ENCODE results near the gene CACNA1A. TPM values are rescaled to one million over a fixed set of nuclear protein-coding genes. Genes with fewer than 3 reads are reported as not detected.
"Not testable (repeated sequence)": the region's sequence is repeated elsewhere in the genome, so short reads cannot be mapped to it uniquely, and the experiment has no call there.

CACNA1A gene
- total RNA-seq, 2 donors from 2014 or later = 0.34 to 0.37 TPM

DNA sequence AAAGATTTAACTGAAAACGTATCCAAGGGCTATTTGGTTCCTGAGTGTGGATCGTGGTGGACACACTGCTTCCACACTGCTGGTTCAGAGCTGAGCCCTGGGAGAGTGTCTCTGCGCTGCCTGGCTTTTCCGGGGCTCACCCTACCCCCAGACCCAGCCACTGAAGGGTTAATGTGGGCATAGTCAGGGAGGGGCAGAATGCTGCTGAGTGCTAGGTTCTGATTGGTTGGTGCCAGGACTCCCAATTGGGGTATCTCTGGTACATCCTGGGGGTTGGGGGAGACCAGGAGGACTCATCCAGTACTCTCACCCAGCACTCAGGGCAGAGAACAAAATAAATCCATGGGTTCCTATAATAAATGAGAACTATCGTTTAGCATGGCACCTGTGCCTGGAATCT, 142.3 kb downstream of the CACNA1A start:
- Mint-ChIP-seq H3K4me3 (no peak overlapping the region), H3K36me3 (ENCODE audit: insufficient read depth in 2 of 2) (no peaks in the 10 kb centered on the region), H3K4me1 (ENCODE audit: low read depth) (no peaks in the 10 kb centered on the region), H3K27ac (no peak overlapping the region), H3K9me3 (no peaks in the 10 kb centered on the region), H3K27me3 (ENCODE audit: low read depth) (no peaks in the 10 kb centered on the region)
- no peak for ATAC-seq (replicated peaks in 1 of 2)
- no peak for DNase-seq

GRCh38 chr19:13363245-13363644, 143.0 kb downstream of the CACNA1A start:
- H3K27ac Mint-ChIP-seq = no peak overlapping the region
- no peaks in the 10 kb centered on the region for H3K36me3 Mint-ChIP-seq (ENCODE audit: insufficient read depth in 2 of 2)

GRCh38 chr19:13362668-13363067, 143.6 kb downstream of the CACNA1A start:
- DNase-seq (no peak), ATAC-seq (replicated peaks in 1 of 2) (no peak)
- Mint-ChIP-seq H3K9me3 (peaks cover 0 to 3% of the 10 kb centered on the region in 2 donors), H3K4me1 (ENCODE audit: low read depth) (no peaks in the 10 kb centered on the region), H3K4me3 (no peak overlapping the region), H3K27me3 (ENCODE audit: low read depth) (peaks cover 9% of the 10 kb centered on the region), H3K36me3 (ENCODE audit: insufficient read depth in 2 of 2) (no peaks in the 10 kb centered on the region), H3K27ac (no peak overlapping the region)

More at GRCh38 chr19:13363245-13363644, 143.0 kb downstream of the CACNA1A start:
- Mint-ChIP-seq H3K9me3 (peaks cover 0 to 3% of the 10 kb centered on the region in 2 donors), H3K4me3 (no peak overlapping the region), H3K4me1 (ENCODE audit: low read depth) (no peaks in the 10 kb centered on the region), H3K27me3 (ENCODE audit: low read depth) (peaks cover 5% of the 10 kb centered on the region)
- no peak for ATAC-seq (replicated peaks in 1 of 2)
- DNase-seq = no peak

GRCh38 chr19:13361726-13362125, 144.6 kb downstream of the CACNA1A start:
- peaks cover 11% of the 10 kb centered on the region for H3K27me3 Mint-ChIP-seq (ENCODE audit: low read depth)
- not testable (repeated sequence) for DNase-seq; ATAC-seq (replicated peaks in 1 of 2); H3K9me3 Mint-ChIP-seq; H3K36me3 Mint-ChIP-seq (ENCODE audit: insufficient read depth in 2 of 2); H3K27ac Mint-ChIP-seq; H3K4me3 Mint-ChIP-seq; H3K4me1 Mint-ChIP-seq (ENCODE audit: low read depth)

GRCh38 chr19:13356686-13357280, 149.5 kb downstream of the CACNA1A start:
- Mint-ChIP-seq H3K4me3 (no peak overlapping the region), H3K27me3 (ENCODE audit: low read depth) (peaks cover 32% of the 10 kb centered on the region), H3K4me1 (ENCODE audit: low read depth) (no peaks in the 10 kb centered on the region), H3K36me3 (ENCODE audit: insufficient read depth in 2 of 2) (no peaks in the 10 kb centered on the region), H3K27ac (no peak overlapping the region), H3K9me3 (peaks cover 0 to 3% of the 10 kb centered on the region in 2 donors)
- ATAC-seq (replicated peaks in 1 of 2) = no peak
- no peak for DNase-seq

DNA sequence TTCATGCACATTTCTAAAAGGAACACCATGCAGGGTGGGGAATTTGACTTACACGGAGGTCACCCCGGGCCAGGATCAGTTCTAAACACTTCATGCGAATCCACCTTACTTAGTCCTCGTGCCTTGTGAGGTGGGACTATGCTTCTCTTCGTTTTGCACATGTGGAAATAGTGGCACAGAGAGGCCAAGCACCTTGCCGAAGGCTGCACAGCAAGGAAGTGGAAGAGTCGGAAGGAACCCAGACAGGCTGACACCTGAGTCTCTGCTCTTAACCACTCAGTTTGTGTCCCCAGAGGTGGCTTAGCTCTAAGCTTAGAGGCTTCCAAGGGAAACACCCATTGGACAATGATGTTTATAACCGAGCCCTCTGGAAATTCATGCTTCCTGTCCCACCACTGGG, 150.1 kb downstream of the CACNA1A start:
- no peak for DNase-seq
- no peak overlapping the region for H3K4me3 Mint-ChIP-seq
- no peaks in the 10 kb centered on the region for H3K36me3 Mint-ChIP-seq (ENCODE audit: insufficient read depth in 2 of 2)
- peaks cover 0 to 3% of the 10 kb centered on the region in 2 donors for H3K9me3 Mint-ChIP-seq
- no peak overlapping the region for H3K27ac Mint-ChIP-seq
- peaks cover 32% of the 10 kb centered on the region for H3K27me3 Mint-ChIP-seq (ENCODE audit: low read depth)
- ATAC-seq (replicated peaks in 1 of 2) = no peak
- H3K4me1 Mint-ChIP-seq (ENCODE audit: low read depth) = no peaks in the 10 kb centered on the region

DNA sequence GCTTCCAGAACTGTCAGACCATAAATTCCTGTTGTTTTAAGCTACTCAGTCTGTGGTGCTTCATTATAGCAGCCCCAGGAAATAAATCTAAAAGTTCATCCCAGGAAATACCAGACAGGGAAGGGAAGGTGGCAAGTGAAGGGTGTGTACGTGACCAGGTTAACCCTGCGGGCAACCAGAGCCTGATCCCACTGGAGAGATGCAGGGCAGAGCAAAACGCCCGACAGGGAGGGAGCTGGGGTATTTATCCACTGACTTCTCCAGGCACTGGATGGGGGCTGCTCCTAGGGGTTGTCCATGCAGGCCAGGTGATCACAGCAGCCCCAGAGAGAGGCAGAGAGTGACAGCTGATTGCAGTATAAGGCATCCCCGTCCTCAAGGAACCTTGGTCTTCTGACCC, 150.9 kb downstream of the CACNA1A start:
- DNase-seq (no peak), ATAC-seq (replicated peaks in 1 of 2) (no peak)
- H3K36me3 Mint-ChIP-seq (ENCODE audit: insufficient read depth in 2 of 2) = no peaks in the 10 kb centered on the region
- H3K4me1 Mint-ChIP-seq (ENCODE audit: low read depth) = no peaks in the 10 kb centered on the region
- no peak overlapping the region for H3K27ac Mint-ChIP-seq
- no peak overlapping the region for H3K4me3 Mint-ChIP-seq
- H3K27me3 Mint-ChIP-seq (ENCODE audit: low read depth) = peaks cover 32% of the 10 kb centered on the region
- H3K9me3 Mint-ChIP-seq = peaks cover 0 to 3% of the 10 kb centered on the region in 2 donors

DNA sequence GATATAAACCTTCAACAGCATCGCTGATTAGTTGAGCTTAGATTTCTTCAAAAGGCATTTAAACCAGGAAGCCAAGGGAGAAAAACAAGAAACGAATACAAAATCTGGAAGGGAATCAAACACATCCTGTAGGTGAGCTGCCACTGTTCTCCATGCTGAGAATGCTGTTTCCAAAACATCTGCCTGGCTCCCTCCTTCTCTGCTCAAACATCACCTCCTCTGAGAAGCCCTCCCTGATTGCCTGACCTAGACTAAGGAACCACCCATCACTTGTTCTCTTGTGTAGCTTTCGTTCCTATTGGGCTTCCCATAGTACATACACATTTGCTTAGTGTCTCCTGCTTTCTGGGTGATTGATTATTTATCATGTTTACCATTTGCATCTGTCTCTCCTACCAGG, 152.7 kb downstream of the CACNA1A start:
- Mint-ChIP-seq H3K4me1 (ENCODE audit: low read depth) (no peaks in the 10 kb centered on the region), H3K36me3 (ENCODE audit: insufficient read depth in 2 of 2) (no peaks in the 10 kb centered on the region), H3K27ac (no peak overlapping the region), H3K4me3 (no peak overlapping the region), H3K27me3 (ENCODE audit: low read depth) (peaks cover 31% of the 10 kb centered on the region), H3K9me3 (peaks cover 0 to 3% of the 10 kb centered on the region in 2 donors)
- no peak for ATAC-seq (replicated peaks in 1 of 2)
- DNase-seq = no peak

- Mint-ChIP-seq H3K27me3 (ENCODE audit: low read depth) (peaks cover 22% of the 10 kb centered on the region), H3K4me3 (no peak overlapping the region), H3K9me3 (no peaks in the 10 kb centered on the region), H3K27ac (no peak overlapping the region), H3K4me1 (ENCODE audit: low read depth) (no peaks in the 10 kb centered on the region), H3K36me3 (ENCODE audit: insufficient read depth in 2 of 2) (peaks cover 0 to 1% of the 10 kb centered on the region in 2 donors)
- ATAC-seq (replicated peaks in 1 of 2) (no peak), DNase-seq (no peak)
Measured at GRCh38 chr19:13350759-13351158, 155.5 kb downstream of the CACNA1A start.

DNA sequence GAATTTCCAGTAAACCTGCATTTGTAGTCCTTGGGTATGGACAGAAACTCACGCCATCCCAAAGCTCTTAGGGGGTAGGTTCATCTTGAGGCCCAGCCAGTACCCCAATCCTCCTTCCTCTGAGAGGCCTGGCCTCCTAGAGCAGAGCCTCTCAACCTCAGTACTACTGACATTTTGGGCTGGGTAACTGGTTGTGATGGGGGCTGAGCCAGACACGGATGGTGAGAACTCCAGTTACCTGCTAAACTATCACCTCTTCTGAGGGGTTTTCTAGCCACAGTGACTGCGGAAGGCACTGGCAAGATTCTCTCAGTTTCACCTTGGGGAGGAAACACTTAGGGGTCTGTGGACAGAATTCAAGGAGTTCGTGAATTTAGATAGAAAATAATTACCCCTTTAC, 156.2 kb downstream of the CACNA1A start:
- no peaks in the 10 kb centered on the region for H3K4me1 Mint-ChIP-seq (ENCODE audit: low read depth)
- peaks cover 22% of the 10 kb centered on the region for H3K27me3 Mint-ChIP-seq (ENCODE audit: low read depth)
- no peak for DNase-seq
- H3K36me3 Mint-ChIP-seq (ENCODE audit: insufficient read depth in 2 of 2) = peaks cover 0 to 1% of the 10 kb centered on the region in 2 donors
- ATAC-seq (replicated peaks in 1 of 2) = no peak
- H3K4me3 Mint-ChIP-seq = no peak overlapping the region
- H3K9me3 Mint-ChIP-seq = no peaks in the 10 kb centered on the region
- H3K27ac Mint-ChIP-seq = no peak overlapping the region

- Mint-ChIP-seq H3K4me1 (ENCODE audit: low read depth) (no peaks in the 10 kb centered on the region), H3K27me3 (ENCODE audit: low read depth) (peaks cover 5% of the 10 kb centered on the region), H3K9me3 (no peaks in the 10 kb centered on the region), H3K36me3 (ENCODE audit: insufficient read depth in 2 of 2) (peaks cover 0 to 5% of the 10 kb centered on the region in 2 donors), H3K4me3 (no peak overlapping the region), H3K27ac (no peak overlapping the region)
- DNase-seq = no peak
- ATAC-seq (replicated peaks in 1 of 2) = no peak
Measured at GRCh38 chr19:13347367-13347766, 158.9 kb downstream of the CACNA1A start.

DNA sequence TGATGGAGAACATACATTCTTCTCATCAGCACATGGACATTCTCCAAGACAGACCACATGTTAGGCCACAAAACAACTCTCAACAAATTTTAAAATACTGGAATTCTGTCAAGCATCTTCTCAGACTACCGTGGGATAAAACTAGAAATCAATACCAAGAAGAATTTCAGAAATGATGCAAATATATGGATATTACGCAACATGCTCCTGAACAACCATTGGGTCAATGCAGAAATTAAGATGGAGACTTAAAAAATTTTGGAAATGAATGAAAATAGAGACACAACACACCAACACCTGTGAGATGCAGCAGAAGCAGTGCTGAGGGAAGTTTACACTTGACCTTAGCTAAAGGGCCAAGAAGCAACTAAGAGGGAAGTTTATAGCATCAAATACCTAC, 162.8 kb downstream of the CACNA1A start:
- Mint-ChIP-seq H3K27me3 (ENCODE audit: low read depth) (peaks cover 5% of the 10 kb centered on the region), H3K4me1 (ENCODE audit: low read depth) (no peaks in the 10 kb centered on the region), H3K9me3 (peaks cover 0 to 2% of the 10 kb centered on the region in 2 donors), H3K36me3 (ENCODE audit: insufficient read depth in 2 of 2) (peaks cover 1 to 5% of the 10 kb centered on the region in 2 donors), H3K27ac (no peak overlapping the region), H3K4me3 (no peak overlapping the region)
- ATAC-seq (replicated peaks in 1 of 2) (no peak), DNase-seq (no peak)

DNA sequence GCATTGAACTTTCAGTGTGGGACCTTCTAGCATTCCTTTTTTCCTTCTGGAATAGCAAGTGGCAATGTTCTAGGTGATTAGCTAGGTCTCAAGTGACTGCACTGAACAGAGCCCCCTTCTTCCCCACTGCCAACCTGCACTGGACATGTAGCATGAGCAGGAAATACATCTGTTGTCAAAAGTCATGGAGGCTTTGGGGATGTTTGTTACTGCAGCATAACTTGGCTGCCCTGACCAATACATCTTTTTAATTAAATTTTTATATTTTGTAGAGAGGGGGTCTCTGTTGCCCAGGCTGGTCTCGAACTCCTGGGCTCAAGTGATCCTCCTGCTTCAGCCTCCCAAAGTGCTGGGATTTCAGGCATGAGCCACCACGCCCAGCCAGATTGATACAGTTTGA, 163.6 kb downstream of the CACNA1A start:
- DNase-seq (no peak), ATAC-seq (replicated peaks in 1 of 2) (no peak)
- no peak overlapping the region for H3K4me3 Mint-ChIP-seq
- H3K27me3 Mint-ChIP-seq (ENCODE audit: low read depth) = peaks cover 5% of the 10 kb centered on the region
- H3K4me1 Mint-ChIP-seq (ENCODE audit: low read depth) = no peaks in the 10 kb centered on the region
- peaks cover 1 to 3% of the 10 kb centered on the region in 2 donors for H3K36me3 Mint-ChIP-seq (ENCODE audit: insufficient read depth in 2 of 2)
- peaks cover 0 to 2% of the 10 kb centered on the region in 2 donors for H3K9me3 Mint-ChIP-seq
- H3K27ac Mint-ChIP-seq = no peak overlapping the region

DNA sequence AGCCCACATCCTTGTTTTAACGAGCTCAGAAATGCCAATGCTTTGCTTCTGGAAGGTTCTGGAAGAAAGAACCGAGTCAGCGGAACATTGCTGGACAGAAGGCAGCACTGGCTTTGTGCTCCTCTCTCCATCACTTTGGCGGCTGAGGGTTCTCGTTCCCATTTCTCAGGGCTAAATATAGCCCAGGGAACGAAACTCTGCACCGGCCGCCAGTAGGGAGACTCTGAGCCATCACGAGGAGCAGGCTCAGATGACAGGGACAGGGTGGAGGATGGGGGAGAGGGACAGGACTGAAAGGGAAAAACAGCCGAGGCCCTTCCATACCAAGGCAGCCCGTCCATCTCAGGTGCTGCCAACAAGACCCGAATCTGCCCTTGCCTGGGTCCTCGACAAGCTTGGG, 166.4 kb downstream of the CACNA1A start:
- no peak for ATAC-seq (replicated peaks in 1 of 2)
- DNase-seq = no peak

More for the DNA sequence above, 166.4 kb downstream of the CACNA1A start:
- Mint-ChIP-seq H3K27me3 (ENCODE audit: low read depth) (no peaks in the 10 kb centered on the region), H3K9me3 (peaks cover 0 to 2% of the 10 kb centered on the region in 2 donors), H3K4me1 (ENCODE audit: low read depth) (no peaks in the 10 kb centered on the region), H3K27ac (no peak overlapping the region), H3K36me3 (ENCODE audit: insufficient read depth in 2 of 2) (peaks cover 1 to 3% of the 10 kb centered on the region in 2 donors), H3K4me3 (no peak overlapping the region)
